GM23338 (cell line): ENCODE measurements around the gene GALK1. TPM values are rescaled to one million over a fixed set of nuclear protein-coding genes. Genes with fewer than 3 reads are reported as not detected.

Source experiments
- ATAC-seq: fragments of 200-7000 bp; cut with Tn5 transposase; 3 replicates; pipeline ENCODE4 v1.9.1; 2020
- DNase-seq: peaks from one replicate; pipeline ENCODE4 v3.0.0-alpha.2; 2015; ENCODE audit warnings: low spot score
- H2AFZ ChIP-seq: fragments of 200-600 bp; sonication (generic); 2 replicates; pipeline ENCODE4 v1.8.0; 2016; ENCODE audit warnings: antibody characterized with exemption, mild to moderate bottlenecking, moderate library complexity
- H3F3A ChIP-seq: fragments of 200-600 bp; sonication (generic); replicated peaks from 2 replicates; pipeline ENCODE4 v1.8.0; 2017; ENCODE audit warnings: antibody characterized with exemption, mixed run types, low read depth
- H3K27ac ChIP-seq: fragments of 200-600 bp; sonication (generic); 2 replicates; pipeline ENCODE4 v1.6.1; 2016; ENCODE audit warnings: low read depth
- H3K27me3 ChIP-seq: fragments of 200-600 bp; sonication (generic); 2 replicates; pipeline ENCODE4 v1.8.0; 2016; ENCODE audit warnings: mild to moderate bottlenecking, mixed run types, moderate library complexity; ENCODE audit not compliant: insufficient read depth
- H3K36me3 ChIP-seq: fragments of 200-600 bp; sonication (generic); 2 replicates; pipeline ENCODE4 v1.8.0; 2016; ENCODE audit warnings: mild to moderate bottlenecking; ENCODE audit not compliant: insufficient read depth
- H3K4me1 ChIP-seq: fragments of 200-600 bp; sonication (generic); 2 replicates; pipeline ENCODE4 v1.8.0; 2016; ENCODE audit warnings: mild to moderate bottlenecking, moderate library complexity; ENCODE audit not compliant: insufficient read depth
- H3K4me2 ChIP-seq: fragments of 200-600 bp; sonication (generic); 2 replicates; pipeline ENCODE4 v1.7.1; 2017; ENCODE audit warnings: mixed run types
- H3K4me3 ChIP-seq: fragments of 200-600 bp; sonication (generic); 2 replicates; pipeline ENCODE4 v1.6.1; 2016; ENCODE audit warnings: mixed run types
- H3K79me2 ChIP-seq: fragments of 200-600 bp; sonication (generic); replicated peaks from 2 replicates; pipeline ENCODE4 v1.8.0; 2017; ENCODE audit warnings: mild to moderate bottlenecking; ENCODE audit not compliant: insufficient read depth
- H3K9me2 ChIP-seq: fragments of 200-600 bp; sonication (generic); 2 replicates; pipeline ENCODE4 v1.8.0; 2017; ENCODE audit not compliant: insufficient read depth
- H4K20me1 ChIP-seq: fragments of 200-600 bp; sonication (generic); replicated peaks from 2 replicates; pipeline ENCODE4 v1.8.0; 2017; ENCODE audit warnings: mild to moderate bottlenecking; ENCODE audit not compliant: insufficient read depth
- H3K27ac Mint-ChIP-seq: 2 replicates; pipeline ENCODE4 v1.8.0; 2020; ENCODE audit warnings: inconsistent platforms, mild to moderate bottlenecking, moderate library complexity, mixed read lengths
- H3K27me3 Mint-ChIP-seq: 3 replicates; pipeline ENCODE4 v1.8.0; 2022; ENCODE audit warnings: low read depth, mild to moderate bottlenecking, moderate library complexity, mixed read lengths, inconsistent platforms; ENCODE audit not compliant: insufficient read depth, poor library complexity
- H3K36me3 Mint-ChIP-seq: 3 replicates; pipeline ENCODE4 v1.8.0; 2021; ENCODE audit warnings: low read depth, mild to moderate bottlenecking, inconsistent platforms, moderate library complexity, mixed read lengths
- H3K4me1 Mint-ChIP-seq: 3 replicates; pipeline ENCODE4 v1.8.0; 2020; ENCODE audit warnings: mild to moderate bottlenecking, inconsistent platforms, mixed read lengths
- H3K4me3 Mint-ChIP-seq: 3 replicates; pipeline ENCODE4 v1.8.0; 2021; ENCODE audit warnings: moderate library complexity, mild to moderate bottlenecking, inconsistent platforms, mixed read lengths
- H3K9me3 Mint-ChIP-seq: 3 replicates; pipeline ENCODE4 v1.8.0; 2020; ENCODE audit warnings: moderate library complexity, mild to moderate bottlenecking, inconsistent platforms, mixed read lengths
- CTCF ChIP-seq, 2 experiments: fragments of 200-600 bp in 1 of 2; sonication (generic) in 1 of 2; conservative IDR thresholded peaks; 2 replicates each; pipeline versions ENCODE4 v1.5.1 to v1.6.1; 2016 to 2017; ENCODE audit warnings: antibody characterized with exemption in 2 of 2, low read depth in 2 of 2, mild to moderate bottlenecking in 2 of 2, moderate library complexity in 1 of 2
- ETS1 ChIP-seq: IDR thresholded peaks from 2 replicates; pipeline ENCODE4 v1.6.1; 2016; ENCODE audit warnings: antibody characterized with exemption
- EZH2 ChIP-seq: fragments of 200-600 bp; sonication (generic); IDR thresholded peaks from one replicate; pipeline ENCODE4 v1.8.0; 2017; ENCODE audit warnings: antibody characterized with exemption, mild to moderate bottlenecking, low read depth; ENCODE audit not compliant: unreplicated experiment
- EZH2phosphoT487 ChIP-seq: fragments of 200-600 bp; sonication (generic); IDR thresholded peaks from one replicate; pipeline ENCODE4 v1.8.1; 2018; ENCODE audit warnings: antibody characterized with exemption; ENCODE audit not compliant: unreplicated experiment
- JUNB ChIP-seq: IDR thresholded peaks from one replicate; pipeline ENCODE4 v1.6.1; 2016; ENCODE audit warnings: antibody characterized with exemption; ENCODE audit not compliant: unreplicated experiment
- NANOG ChIP-seq: IDR thresholded peaks from 2 replicates; pipeline ENCODE4 v1.6.1; 2016; ENCODE audit warnings: antibody characterized with exemption, borderline replicate concordance
- POLR2AphosphoS5 ChIP-seq: IDR thresholded peaks from 2 replicates; pipeline ENCODE4 v1.6.1; 2016; ENCODE audit warnings: antibody characterized with exemption, low read depth
- REST ChIP-seq: IDR thresholded peaks from one replicate; pipeline ENCODE4 v1.6.1; 2018; ENCODE audit warnings: antibody characterized with exemption; ENCODE audit not compliant: unreplicated experiment
- ZNF331 ChIP-seq: fragments of 250-450 bp; sonication (Bioruptor Pico); IDR thresholded peaks from 2 replicates; pipeline ENCODE4 v1.5.0; 2020; ENCODE audit warnings: low read depth, mild to moderate bottlenecking, moderate library complexity
- ZNF462 ChIP-seq: fragments of 250-450 bp; sonication (Bioruptor Pico); IDR thresholded peaks from 2 replicates; pipeline ENCODE4 v1.5.0; 2020; ENCODE audit warnings: mild to moderate bottlenecking, moderate library complexity
- polyA plus RNA-seq: library from polyadenylated mRNA; unstranded; fragments of >200 nt; fragmentation: Nextera tagmentation; extraction: Ambion mirVana; gene quantifications from 2 replicates; pipeline ENCODE4 v1.2.1, GENCODE V29; 2016
- total RNA-seq: library from RNA; depleted of rRNA; stranded (reverse); fragments of >200 nt; shearing (Covaris generic); gene quantifications from 2 replicates; pipeline ENCODE4 v1.2.3, GENCODE V29; 2014

Gene GALK1
- total and polyA plus RNA-seq, 2 experiments from 2014 or later = 30.5 to 31.7 TPM

- TF ChIP-seq POLR2AphosphoS5 (no peak), JUNB (no peak), REST (no peak)
Observed at GRCh38 chr17:75733471-75733870, 31.5 kb downstream of the GALK1 start (continued).

- Mint-ChIP-seq H3K36me3 (no peaks in the 10 kb centered on the region; the same call in 2 of the 3 replicates), H3K27me3 (peaks cover 2% of the 10 kb centered on the region), H3K4me1 (no peaks in the 10 kb centered on the region), H3K4me3 (no peak overlapping the region), H3K9me3 (no peaks in the 10 kb centered on the region), H3K27ac (no peak overlapping the region)
- ATAC-seq (no peak), DNase-seq (no peak)
- no peak overlapping the region for H3K27ac ChIP-seq
- no peaks in the 10 kb centered on the region for H3F3A ChIP-seq
- no peaks in the 10 kb centered on the region for H3K36me3 ChIP-seq
- H3K79me2 ChIP-seq = no peaks in the 10 kb centered on the region
- H3K9me2 ChIP-seq = no peaks in the 10 kb centered on the region
- no peak overlapping the region for H3K4me2 ChIP-seq
- no peak overlapping the region for H2AFZ ChIP-seq
- no peaks in the 10 kb centered on the region for H3K4me1 ChIP-seq
- no peak overlapping the region for H3K4me3 ChIP-seq
- no peaks in the 10 kb centered on the region for H4K20me1 ChIP-seq
- no peaks in the 10 kb centered on the region for H3K27me3 ChIP-seq
- TF ChIP-seq EZH2 (no peak), ETS1 (no peak), NANOG (no peak), CTCF (conservative IDR thresholded peaks at IDR 0.05; ENCODE audit: low read depth in 2 of 2) (no peak), ZNF462 (no peak), ZNF331 (CRISPR knock-in tag) (no peak), JUNB (no peak), EZH2phosphoT487 (no peak)
Observed at GRCh38 chr17:75731716-75732498, 33.1 kb downstream of the GALK1 start.
